Ureter (tissue), 1 donor: Measurements from ENCODE around the gene MPC1. TPM values are rescaled to one million over a fixed set of nuclear protein-coding genes. Genes with fewer than 3 reads are reported as not detected.
"Not testable (repeated sequence)": the region's sequence is repeated elsewhere in the genome, so short reads cannot be mapped to it uniquely, and the experiment has no call there.

Experiments
- DNase-seq: peaks from one replicate; pipeline ENCODE4 v3.0.0-alpha.2; 2020; ENCODE audit warnings: low spot score
- total RNA-seq: library from RNA; stranded (reverse); gene quantifications from one replicate; pipeline ENCODE4 v1.2.4, GENCODE V29; 2023
- donor health status: DM: yes; HTN: yes; CAD: no.

Gene MPC1
- total RNA-seq, 1 donor from 2014 or later = 53.9 TPM

DNA sequence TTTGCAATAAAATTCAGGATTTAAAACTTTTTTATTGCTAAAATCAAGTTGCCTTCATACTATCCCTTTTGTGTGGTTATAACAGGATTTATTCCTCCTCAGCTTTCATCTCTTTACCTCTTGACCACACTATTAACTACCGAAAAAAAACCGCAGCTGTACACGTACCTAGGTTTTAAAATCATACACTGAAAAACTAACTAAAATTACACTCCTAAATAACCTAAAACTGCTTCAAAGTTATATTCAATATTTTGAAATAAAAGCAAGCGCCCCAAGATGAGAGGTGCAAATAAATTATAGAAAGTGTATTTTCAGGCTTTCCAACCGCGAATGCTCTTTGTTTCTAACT is 1.4 kb downstream of the MPC1 start:
- no peak for DNase-seq

DNA sequence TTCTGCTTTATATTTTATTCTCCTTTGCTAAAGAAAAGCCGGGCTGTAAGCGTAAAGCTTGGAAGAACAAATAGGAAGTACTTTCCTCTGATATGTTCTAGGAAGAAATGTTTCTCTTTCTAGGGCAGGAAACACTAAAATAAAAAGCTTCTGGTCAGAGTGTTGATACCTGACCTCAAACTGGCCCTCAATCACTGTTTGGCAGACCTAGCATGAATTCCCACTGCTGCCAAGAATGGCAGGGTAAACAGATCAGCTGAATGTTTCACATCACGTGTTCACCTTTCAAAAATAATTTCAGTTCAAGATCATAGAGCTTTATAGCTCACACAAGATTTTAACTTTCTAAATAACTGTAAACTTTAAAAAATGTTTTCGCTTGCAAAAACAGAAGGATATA is 2.9 kb downstream of the MPC1 start:
- DNase-seq = no peak

GRCh38 chr6:166379103-166379586 is 3.6 kb downstream of the MPC1 start:
- DNase-seq = no peak

GRCh38 chr6:166377721-166378120 is 5.0 kb downstream of the MPC1 start:
- DNase-seq = no peak

- DNase-seq = no peak
Measured at GRCh38 chr6:166375013-166375412, 7.7 kb downstream of the MPC1 start.

GRCh38 chr6:166370489-166370888 is 12.3 kb downstream of the MPC1 start:
- DNase-seq = no peak

DNA sequence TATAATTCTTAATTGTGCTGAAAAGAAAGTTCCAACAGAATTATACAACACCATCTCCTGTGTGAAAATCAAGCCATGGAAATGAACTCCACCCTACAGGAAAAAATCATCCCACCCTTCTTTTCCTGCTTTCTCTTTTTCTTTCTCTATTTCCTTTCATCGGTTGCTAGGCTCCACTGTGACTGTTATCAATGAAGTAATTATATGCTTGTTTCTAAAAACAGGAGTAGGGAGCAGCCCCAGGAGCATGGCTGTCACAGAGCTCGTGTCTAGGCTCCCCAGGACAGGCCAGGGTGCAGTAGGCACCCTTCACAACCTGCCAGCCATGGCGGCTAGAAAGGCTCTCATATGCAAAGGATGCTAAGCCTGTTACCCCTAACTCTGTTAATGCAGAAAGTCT is 13.0 kb downstream of the MPC1 start:
- no peak for DNase-seq

- no peak for DNase-seq
Measured at GRCh38 chr6:166366921-166367320, 15.8 kb downstream of the MPC1 start.

DNA sequence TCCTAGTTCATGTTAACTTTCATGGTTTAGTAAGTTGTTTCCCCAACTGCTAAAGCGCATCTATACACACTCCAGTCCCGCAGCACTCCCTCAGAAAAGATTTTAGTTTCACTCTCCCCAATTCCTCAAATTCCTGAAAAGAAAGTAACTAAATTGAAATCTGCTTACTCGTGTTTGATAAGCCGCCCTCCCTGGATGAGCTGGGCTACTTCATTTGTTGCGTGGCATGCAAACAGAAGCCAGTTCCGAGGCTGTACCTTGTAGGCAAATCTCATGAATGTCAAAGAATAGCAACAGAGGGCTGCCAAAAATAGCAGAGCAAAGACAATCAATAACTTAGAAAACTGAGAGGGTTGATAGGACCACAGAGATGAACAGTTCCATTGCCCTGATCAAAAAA is 16.9 kb downstream of the MPC1 start:
- no peak for DNase-seq

DNA sequence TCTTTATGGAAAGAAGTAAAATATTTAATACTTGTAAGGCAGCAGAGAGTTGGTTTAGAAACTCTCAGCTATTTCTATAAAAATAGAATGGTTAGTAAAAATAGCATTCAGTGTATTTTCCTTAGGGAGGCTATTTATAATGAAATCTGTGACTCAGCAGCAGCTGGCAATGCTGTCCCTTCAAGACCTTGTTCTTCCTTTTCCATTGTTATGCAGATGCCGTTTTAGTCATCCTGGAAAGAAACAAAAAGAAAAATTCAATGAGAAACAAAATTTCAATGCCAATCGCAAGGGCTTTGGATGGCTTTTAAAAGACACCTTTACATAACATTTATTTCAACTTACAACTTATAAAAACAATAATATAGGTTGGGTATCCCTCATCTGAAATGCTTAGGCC is 17.5 kb downstream of the MPC1 start:
- DNase-seq = no peak

DNA sequence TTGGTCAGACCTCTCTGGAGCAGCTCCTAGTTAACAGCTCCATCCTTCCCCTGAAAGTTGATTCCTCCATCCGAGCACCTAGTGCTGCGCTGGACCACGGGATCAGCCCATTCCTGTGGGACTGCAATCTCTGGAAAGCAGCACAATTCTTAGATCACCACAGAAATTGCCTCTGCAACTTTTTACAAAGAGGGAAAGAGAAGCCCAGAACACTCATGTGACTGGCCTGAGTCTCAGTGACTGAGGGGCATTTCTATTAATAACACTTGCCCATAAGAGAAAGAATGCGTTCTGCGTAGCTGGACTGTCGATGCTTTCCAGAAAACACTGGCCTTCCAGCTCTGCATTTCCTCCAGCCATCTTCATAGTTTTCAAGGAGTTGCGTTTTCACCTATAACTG is 18.3 kb downstream of the MPC1 start:
- no peak for DNase-seq

GRCh38 chr6:166362427-166362826 is 20.3 kb downstream of the MPC1 start:
- not testable (repeated sequence) for DNase-seq

- no peak for DNase-seq
Measured at GRCh38 chr6:166361077-166361429, 21.7 kb downstream of the MPC1 start.

DNA sequence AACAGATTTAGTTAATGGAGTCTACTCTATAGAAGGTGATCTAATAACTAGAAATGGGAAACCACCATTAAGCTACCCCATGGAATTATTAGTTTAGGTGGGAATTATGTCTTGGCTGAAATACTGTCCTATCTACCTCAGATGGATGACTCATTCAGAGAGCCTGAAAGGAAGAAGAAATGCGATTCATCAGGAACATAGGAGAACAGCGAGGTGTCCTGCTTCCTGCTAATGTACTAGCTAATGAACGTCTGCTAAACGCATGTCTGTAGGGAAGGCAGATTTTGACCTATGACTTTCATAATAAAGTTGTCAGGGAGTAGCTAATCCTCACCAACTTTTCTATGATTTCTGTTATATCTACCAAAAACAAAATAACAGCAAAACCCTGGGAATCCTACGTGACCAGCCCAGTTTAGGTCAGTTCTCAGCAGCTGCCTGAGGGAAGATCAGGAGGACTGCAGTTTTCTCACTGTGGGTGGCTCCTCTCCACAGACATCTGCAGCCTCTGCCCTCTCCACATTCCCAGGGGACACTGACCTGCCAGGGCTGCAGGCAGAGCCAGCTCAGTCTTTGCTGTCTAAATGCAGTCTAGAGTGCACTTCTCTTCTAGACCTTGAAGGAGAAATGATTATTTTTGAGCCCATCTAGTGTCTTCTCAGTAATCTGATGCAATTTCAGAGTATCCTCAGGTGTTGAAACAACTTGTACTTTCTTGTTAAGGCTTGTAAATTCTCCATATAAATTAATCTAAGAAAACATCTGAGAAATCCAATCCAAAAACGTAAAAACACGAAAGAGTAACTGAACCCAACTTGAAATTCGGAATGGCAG is 22.3 kb downstream of the MPC1 start:
- DNase-seq = no peak

- no peak for DNase-seq
Measured at GRCh38 chr6:166355552-166355951, 27.2 kb downstream of the MPC1 start.

GRCh38 chr6:166354965-166355364 is 27.8 kb downstream of the MPC1 start:
- DNase-seq = no peak

GRCh38 chr6:166354143-166354542 is 28.6 kb downstream of the MPC1 start:
- DNase-seq = no peak

GRCh38 chr6:166353507-166353906 is 29.2 kb downstream of the MPC1 start:
- DNase-seq = no peak

DNA sequence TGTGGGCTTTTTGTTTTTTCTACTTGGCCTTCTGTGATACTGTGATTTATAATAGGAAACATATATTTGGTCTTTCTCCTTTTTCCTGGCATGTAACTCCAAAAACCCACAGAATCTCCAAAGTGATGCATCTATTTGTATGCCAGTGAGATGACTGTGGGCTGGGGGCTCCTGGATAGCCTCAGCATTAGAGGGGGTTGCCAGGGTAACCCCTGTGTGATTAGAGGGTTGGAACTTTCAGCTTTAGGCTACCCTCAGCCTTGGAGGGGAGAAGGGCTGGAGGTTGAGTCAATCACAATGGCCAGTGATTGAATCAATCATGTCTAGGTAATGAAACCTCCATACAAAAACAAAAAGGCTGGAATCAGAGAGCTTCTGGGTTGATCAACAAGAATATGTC is 29.8 kb downstream of the MPC1 start:
- no peak for DNase-seq

GRCh38 chr6:166351715-166352285 is 30.9 kb downstream of the MPC1 start:
- DNase-seq = no peak

DNA sequence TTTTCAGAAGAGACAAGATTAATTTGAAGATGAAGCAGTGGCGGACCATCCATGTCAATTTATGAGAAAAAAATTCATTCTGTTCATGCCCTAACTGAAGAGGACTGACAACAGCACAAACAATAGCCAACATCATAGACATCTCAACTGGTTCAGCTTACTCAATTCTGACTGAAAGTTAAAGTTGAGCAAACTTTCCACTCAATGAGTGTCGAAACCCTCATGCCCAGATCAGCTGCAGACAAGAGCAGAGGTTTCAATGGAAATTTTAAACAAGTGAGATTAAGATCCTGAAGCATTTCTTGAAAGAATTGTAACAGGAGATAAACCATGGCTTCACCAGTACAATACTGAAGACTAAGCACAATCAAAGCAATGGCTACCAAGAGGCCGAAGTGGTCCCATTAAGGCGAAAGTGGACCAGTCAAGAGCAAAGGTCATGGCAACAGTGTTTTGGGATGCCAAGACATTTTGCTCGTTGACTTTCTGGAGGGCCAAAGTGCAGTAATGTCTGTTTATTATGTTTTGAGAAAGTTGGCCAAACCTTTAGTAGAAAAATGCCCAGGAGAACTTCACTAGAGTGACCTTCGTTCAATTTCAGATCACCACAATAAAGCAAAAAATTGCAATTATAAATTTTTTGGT is 34.3 kb downstream of the MPC1 start:
- DNase-seq = no peak

GRCh38 chr6:166346965-166347364 is 35.8 kb downstream of the MPC1 start:
- DNase-seq = no peak

DNA sequence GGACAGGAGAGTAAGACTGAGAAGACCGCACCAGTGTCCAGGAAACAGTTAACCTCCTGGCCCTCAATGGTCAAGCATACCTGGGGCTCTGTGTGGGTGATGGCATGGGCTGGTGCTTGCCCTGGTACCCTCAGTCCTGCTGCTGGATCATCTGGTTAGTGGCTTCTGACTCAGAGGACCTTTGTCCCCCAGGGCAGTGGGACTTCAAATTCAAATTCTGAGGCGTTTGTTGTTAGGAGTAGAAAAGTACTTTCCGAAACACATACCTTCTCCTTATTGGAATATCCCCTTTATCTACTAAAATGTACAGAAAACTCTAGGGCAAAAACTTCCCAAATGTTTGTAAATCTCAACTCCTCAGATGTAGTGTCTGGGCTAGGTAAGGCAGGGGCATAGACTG is 36.3 kb downstream of the MPC1 start:
- DNase-seq = no peak
